HG03469 (cell line): ENCODE data around the gene SEMG1.

ENCODE experiments used
- ATAC-seq: cut with Tn5 transposase; IDR thresholded peaks from one replicate; pipeline ENCODE4 v1.9.1; 2021; ENCODE audit warnings: mild to moderate bottlenecking, moderate library complexity, moderate number of reproducible peaks; ENCODE audit not compliant: unreplicated experiment

The SEMG1 gene

DNA sequence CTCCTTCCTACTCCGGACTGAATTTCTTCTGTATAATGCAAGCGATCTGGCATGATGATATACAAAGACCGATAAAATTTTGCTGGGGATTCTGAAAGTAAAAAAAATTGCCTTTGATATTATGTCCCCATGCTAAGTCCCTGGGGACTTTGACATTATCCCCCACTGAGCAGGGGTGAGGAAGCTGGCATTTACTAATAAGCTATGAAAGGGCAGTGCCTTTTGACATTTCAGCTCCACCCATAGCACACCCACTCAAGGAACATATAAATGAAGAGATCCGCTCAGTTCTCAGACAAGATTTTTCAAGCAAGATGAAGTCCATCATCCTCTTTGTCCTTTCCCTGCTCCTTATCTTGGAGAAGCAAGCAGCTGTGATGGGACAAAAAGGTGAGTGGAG is 14.2 kb downstream of the SEMG1 start, which contains the start of gene SEMG2:
TSS of gene SEMG2 (plus strand) at position 298 of the 400 bp plus-strand sequence. CDS start at position 315, 17 bp downstream.
- no peak for ATAC-seq

GRCh38 chr20:45223136-45223535 is 16.3 kb downstream of the SEMG1 start:
- ATAC-seq, result no peak

GRCh38 chr20:45226287-45226686 is 19.5 kb downstream of the SEMG1 start:
- no peak for ATAC-seq

DNA sequence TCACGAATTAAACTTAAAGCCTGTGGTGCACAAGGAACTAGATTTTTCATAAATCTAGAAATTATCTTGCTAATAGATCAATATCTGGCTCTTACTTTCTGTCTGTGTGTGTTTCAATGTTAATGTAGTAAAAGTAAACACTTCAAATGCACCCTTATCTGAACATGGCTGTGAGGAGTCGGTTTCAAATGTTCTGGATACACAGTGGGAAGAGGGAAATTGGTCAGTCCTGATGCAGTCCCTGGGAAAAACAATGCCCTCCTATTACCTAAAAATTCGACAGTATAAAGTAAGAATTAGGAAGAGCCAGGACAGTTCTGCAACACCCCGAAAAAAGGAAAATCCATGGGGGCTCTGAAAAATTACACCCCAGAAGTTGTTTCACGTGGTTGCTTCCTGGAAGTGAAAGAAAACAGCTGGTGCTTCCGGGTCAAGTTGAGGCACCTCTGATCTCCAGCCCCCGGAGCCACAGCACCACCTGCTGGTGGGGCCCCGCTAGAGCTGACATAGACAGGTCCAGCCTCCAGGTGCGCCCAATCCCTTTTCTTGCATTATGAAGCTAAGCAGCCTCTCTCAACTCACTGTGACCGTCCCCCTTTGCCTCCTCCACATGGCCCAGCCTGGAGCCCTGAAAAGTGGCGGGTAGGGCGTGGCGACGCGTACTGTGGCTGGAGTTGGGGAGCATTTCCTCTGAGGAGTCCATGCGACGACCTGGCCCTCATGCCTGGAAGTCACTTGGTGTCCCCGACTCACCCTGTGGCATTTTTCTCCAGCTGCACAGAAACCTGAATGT is 22.6 kb downstream of the SEMG1 start:
- ATAC-seq, result no peak

DNA sequence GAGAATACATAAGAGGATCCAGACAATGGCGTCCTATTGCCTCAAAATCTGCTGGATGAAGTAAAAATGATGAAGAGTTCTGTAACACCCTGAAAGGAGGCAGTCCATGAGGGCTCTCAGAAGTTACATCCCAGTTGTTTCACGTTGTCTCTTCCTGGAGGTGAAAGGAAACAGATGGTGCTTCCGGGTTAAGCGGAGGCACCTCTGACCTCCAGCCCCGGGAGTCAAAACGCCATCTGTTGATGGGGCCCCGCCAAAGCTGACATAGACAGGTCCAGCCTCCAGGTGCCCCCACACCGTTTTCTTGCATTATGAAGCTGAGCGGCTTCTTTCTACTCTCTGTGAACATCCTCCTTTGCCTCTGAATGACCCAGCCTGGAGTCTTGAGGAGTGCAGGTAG is 23.8 kb downstream of the SEMG1 start:
- no peak for ATAC-seq

DNA sequence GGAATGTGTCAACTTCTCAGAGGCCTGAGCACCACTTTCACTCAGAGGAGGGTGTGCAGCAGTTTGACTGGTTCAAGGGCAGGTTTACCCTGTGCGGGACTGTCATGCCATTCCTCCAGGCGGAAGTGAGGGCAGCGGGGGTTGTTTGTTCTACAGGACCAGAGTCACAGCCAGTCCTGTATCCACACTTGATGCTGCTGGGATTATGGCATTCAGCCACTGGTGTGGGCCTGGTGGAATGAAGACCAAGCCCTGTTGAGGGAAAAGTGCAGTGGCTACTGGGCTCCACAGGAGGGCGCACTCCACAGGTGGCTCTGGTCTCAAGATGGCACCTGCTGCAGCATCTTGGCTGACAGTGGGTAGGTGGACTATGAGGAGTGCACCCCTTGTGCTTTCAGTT is 29.2 kb downstream of the SEMG1 start:
- ATAC-seq, result no peak

DNA sequence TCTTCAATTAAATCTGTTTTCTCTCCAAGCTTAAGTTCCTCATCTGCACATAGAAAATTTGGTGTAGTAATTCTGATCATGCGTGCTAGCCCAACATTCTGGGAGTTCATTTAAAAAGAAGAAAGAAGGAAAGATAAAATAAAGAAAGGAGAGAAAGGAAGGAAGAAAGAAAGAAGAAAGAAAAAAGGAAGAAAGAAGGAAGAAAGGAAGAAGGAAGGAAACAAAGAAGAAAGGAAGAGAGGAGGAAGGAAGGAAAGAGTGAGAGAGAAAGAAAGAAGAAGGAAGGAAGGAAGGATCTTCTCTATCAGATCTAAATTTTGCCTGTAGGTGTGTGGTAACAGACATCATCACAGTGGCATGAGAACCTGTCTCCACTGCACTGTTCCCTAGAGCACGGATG is 31.3 kb downstream of the SEMG1 start:
- no peak for ATAC-seq

DNA sequence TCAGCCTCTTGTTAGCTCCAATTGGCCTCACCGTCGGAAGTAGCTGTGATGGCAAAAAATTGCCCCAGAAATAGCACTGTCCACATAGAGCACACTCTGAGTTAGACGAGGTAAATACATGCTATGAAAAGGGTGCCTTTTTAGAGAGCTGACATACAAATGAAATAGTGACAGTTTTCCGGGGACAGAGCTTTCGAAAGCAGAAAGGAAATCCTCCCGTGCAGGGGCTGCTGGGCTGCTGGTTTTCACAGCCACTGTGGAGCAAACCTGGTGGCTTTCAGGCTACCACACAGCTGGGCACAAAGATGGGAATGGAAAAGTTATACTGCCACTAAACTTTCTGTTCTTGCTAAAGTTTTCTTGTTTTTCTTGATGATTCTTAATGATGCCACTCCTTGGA is 39.3 kb downstream of the SEMG1 start:
- ATAC-seq, result no peak

GRCh38 chr20:45247865-45248264 is 41.0 kb downstream of the SEMG1 start:
- ATAC-seq, result no peak

GRCh38 chr20:45248609-45249008 is 41.8 kb downstream of the SEMG1 start:
- no peak for ATAC-seq

DNA sequence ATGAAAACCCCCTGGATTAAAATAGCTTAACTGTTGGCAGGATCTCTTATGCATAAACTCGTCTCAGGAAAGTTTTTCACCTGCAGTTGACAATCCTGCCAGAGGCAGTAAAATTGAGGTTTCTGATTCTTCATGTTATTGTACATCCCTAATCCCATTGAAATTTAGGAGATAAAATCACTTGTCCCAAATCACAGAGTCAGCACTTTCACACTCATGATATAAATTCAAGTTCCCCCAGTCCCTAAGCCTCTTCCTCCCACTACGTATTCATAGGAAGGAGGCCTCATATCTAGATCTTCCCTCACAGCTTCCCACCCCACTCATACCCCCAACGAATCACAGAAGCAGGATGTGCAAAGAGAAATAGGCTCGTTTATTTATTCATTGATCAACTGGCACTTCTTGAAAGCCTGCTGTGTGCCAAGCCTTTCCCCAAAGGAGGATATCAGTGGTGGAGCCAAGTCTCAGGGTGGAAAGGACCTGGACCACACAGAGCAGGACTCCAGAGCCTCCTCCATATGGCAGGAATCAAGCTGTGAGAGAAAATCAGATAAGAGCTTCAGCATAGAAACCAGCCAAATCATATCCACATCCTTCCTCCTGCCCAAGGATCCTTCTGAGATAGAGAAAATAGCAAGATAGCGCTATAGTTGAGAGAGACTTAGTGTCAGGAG is 45.2 kb downstream of the SEMG1 start:
- no peak for ATAC-seq

DNA sequence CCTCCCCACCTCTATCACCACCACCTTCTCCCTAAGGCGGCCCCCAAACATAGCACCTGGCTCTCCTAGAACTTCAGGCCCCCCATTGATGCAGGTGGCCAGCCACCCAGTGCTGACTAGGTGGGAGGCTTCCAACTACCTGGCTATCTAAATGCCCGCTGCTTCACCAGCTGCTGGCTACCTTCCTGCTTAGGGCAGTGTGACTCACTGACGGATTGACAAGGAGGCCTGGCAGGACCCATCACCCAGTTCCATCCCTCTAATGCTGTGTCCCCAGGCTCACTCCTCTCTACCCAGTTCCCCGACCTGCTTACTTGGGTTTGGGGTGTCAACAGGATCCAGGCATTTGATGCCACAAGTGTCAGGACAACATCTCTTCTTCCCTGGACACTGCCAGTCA is 46.4 kb downstream of the SEMG1 start:
- no peak for ATAC-seq

DNA sequence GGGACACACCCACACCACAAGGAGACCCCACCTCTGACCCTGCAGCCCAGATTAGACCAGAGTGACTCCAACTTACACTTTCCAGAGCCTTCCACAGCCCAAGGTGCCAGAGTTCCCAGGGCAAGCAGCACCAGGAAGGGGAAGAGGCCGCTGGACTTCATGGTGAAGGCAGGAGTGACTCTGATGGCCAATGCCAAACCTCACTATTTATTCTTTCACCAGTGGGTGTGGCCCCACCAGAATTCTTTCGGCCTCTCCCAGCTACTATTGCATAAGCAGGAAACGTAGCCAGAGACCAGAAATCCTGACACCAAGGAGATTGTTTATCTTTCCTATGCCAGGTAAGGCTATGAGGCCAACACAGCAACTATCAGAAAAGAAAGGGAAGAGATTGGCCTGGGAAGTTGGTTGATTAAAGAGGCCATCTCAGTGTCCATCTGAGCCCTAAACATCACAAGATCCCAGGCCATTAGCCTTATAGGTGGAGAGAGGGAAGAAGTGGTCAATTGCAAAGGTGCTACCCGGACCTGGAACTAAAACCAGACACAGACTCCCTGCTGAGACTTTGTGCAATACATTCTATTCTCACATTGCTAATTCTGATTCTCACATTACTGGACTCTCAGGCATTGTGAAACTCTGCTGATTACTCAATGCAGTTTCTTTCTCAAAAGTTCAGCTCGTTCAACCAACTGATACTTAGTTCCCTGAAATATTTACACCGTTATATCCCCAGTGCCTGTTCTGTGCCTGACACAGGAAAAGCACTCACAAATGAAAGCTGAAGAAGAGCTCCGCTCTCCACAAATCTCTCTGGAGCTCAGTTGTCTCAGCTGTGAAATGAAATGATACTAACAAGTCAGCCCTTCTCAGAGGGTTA is 47.8 kb downstream of the SEMG1 start, which contains the start of gene SLPI:
TSS of gene SLPI (minus strand) at position 182 of the 880 bp plus-strand sequence. CDS start at position 161, 21 bp downstream.
- ATAC-seq, result no peak

DNA sequence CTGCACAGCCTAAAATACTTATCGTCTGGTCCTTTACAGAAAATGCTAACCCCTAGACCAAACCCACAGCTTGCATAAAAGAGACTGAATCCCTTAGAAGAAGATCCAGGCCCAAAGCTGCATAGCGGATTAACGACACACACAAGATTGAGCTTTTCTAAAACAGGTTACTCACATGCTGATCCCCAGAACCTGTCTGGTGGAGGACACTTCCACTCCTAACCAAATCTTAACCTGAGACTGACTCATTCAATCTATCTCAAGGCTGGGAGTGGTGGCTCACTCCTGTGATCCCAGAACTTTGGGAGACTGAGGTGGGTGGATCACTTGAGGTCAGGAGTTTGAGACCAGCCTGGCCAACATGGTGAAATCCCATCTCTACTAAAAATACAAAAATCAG is 50.3 kb downstream of the SEMG1 start:
- no peak for ATAC-seq

DNA sequence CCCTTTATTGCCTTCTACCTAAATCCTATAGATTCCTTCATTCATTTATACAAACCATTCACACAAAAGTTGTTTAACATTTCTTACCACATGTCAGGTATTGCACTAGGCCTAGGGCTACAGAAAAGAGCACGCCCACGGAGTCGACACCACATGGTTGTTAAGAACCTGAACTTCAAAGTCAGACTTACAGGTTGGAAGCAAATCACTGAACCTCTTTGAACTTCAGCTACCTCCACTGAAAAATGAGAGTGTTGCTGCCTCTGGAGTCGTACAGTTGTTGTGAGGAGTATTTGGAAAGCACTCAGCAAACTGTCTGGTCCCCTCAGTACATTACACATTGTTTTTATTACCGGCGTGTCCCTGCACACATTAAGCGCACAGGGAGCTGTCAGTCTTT is 50.9 kb downstream of the SEMG1 start:
- no peak for ATAC-seq

DNA sequence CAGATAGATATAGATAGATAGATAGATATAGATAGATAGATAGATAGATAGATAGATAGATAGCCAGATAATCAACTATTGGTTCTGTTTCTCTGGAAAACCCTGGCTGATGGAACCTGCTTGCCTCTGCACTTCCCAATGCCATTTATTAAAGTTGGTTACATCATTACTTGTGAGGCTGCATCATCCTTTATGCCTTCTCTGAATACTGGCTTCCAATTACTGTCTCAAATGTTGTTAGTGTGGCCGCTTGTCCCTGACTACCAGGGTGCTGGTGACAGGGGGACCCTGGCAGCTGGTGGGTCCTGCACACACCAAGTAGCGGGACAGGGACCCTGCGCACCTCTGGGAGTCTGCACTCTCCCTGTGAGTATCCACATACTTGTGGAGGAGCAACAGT is 51.4 kb downstream of the SEMG1 start:
- ATAC-seq, result no peak

GRCh38 chr20:45258664-45259063 is 51.8 kb downstream of the SEMG1 start:
- ATAC-seq, result no peak
